GM12891 (cell line): ENCODE results near the gene TBC1D3G.
"Not testable (repeated sequence)": the region's sequence is repeated elsewhere in the genome, so short reads cannot be mapped to it uniquely, and the experiment has no call there.

Experiments
- POLR2A ChIP-seq: IDR thresholded peaks from 2 replicates; pipeline ENCODE4 v1.6.1; 2011; ENCODE audit warnings: low read depth, low read length, control low read depth
- POLR2AphosphoS5 ChIP-seq: IDR thresholded peaks from 2 replicates; pipeline ENCODE4 v1.6.1; 2011; ENCODE audit warnings: low read depth, low read length, control low read depth
- SPI1 ChIP-seq: IDR thresholded peaks from 2 replicates; pipeline ENCODE4 v1.6.1; 2011; ENCODE audit warnings: low read depth, low read length, control low read depth

DNA sequence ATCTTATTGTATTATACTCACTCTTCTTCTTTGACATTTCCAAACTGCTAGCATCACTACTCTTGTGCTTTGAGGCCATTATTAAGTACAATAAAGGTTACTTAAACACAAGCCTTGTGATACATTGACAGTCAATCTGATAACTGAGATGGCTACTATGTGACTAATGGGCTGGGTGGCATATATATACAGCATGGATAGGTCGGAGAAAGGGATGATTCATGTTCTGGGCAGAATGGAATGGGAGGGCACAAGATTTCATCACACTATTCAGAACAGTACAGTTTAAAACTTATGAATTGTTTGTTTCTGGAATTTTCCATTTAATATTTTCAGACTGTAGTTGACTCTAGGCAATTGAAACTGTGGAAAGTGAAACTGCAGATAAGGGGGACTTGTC is 40.4 kb upstream of the TBC1D3G start:
- TF ChIP-seq POLR2A, POLR2AphosphoS5, SPI1: not testable (repeated sequence)
